Jurkat, Clone E6-1 (cell line): ENCODE measurements around the gene ZNF552.
"Not testable (repeated sequence)": the region's sequence is repeated elsewhere in the genome, so short reads cannot be mapped to it uniquely, and the experiment has no call there.

ENCODE experiments used
- DNase-seq: peaks from one replicate; pipeline ENCODE4 v3.0.0-alpha.2; 2011; ENCODE audit warnings: low read depth, low spot score
- H3K4me3 ChIP-seq: 2 replicates; pipeline ENCODE4 v1.5.1; 2011; ENCODE audit warnings: mild to moderate bottlenecking, low read length, control low read depth, moderate library complexity

ZNF552 gene

DNA sequence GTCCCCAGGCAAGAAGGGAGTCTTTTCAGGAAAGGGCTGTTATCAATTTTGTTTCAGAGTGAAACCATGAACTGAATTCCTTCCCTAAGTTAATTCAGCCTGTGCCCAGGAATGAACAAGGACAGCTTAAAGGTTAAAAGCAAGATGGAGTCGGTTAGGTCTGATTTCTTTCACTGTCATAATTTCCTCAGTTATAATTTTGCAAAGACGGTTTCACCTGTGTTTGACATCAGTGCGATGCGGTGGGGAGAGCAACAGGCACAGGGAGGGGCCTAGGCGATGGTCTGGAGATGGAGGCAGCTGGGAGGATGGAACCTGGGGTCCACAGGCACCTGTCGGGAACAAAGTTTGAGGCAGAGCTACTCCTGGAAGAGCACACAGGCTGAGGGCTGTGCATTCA is 5.9 kb upstream of the ZNF552 start:
- no peak for DNase-seq
- peak overlapping the region; percentile 78 for H3K4me3 ChIP-seq

DNA sequence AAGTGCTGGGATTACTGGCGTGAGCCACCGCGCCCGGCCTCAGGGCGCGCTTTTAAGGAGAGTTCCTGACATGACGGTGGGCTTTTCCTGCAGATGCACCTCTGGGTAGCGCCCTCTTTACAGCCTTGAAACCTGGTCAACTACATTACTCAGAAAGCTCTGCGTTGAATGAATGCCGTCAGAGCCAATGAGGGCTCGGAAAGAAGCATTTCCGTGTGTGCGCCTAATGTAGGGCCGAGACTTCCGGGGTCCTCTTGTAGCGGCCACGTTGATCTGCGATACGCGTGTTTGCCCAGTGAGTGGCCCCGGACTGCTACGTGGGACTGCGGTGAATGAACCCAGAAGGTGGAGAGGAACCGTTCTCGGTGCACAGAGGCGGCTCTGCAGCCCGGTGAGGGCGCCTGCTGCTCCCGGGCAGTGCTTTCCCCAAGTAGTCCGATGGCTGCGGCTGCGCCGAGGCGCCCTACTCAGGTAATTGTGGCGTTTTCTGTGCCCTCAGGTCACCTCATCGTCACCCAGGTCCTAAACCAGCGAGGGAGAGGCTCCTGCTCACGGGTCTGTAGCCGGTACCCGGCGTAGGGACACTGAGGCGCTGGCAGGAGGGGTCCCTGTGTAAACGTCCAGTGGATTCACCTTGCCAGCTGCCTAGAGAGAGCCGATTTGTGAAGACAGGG is 4.9 kb upstream of the ZNF552 start:
- H3K4me3 ChIP-seq = peak overlapping the region; percentile 78
- peak; percentile 92 for DNase-seq

DNA sequence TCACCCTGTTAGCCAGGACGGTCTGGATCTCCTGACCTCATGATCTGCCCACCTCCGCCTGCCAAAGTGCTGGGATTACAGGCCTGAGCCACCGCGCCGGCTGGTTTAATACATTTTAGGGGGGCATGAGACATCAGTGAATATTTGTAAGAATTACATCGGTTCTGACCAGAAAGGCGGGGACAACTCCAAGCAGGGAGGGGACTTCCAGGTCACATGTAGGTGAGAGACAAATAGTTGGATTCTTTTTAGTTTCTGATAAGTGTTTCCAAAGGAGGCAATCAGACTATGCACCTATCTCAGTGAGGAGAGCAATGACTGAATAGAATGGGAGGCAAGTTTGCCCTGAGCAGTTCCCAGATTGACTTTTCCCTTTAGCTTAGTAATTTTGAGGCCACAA is 3.7 kb upstream of the ZNF552 start:
- no peak overlapping the region for H3K4me3 ChIP-seq
- no peak for DNase-seq

DNA sequence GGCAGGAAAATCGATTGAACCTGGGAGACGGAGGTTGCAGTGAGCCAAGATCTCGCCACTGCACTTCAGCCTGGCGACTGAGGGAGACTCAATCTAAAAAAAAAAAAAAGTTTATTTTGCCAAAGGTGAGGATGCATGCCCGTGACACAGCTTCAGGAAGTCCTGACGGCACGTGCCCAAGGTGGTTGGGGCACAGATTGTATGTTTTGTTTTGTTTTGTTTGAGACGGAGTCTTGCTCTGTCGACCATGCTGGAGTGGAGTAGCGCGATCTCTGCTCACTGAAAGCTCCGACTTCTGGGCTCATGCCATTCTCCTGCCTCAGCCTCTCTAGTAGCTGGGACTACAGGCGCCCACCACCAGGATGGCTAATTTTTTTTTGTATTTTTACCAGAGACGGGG is 3.3 kb upstream of the ZNF552 start:
- no peak for DNase-seq

DNA sequence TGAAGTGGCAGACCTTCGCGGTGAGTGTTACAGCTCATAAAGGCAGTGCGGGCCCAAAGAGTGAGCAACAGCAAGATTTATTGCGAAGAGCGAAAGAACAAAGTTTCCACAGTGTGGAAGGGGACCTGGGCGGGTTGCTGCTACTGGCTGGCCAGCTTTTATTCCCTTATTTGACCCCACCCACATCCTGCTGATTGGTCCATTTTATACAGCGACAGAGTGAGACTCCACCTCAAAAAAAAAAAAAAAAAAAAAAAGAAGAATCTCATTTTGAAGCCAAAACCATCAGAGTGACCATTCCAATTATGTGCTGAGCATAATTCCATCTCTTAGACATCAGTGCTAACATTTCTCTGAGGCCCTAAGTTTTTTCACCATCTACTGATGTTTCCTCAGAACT is 1.9 kb upstream of the ZNF552 start:
- no peak for DNase-seq
- no peak overlapping the region for H3K4me3 ChIP-seq

More for the DNA sequence above, 3.3 kb upstream of the ZNF552 start:
- no peak overlapping the region for H3K4me3 ChIP-seq

DNA sequence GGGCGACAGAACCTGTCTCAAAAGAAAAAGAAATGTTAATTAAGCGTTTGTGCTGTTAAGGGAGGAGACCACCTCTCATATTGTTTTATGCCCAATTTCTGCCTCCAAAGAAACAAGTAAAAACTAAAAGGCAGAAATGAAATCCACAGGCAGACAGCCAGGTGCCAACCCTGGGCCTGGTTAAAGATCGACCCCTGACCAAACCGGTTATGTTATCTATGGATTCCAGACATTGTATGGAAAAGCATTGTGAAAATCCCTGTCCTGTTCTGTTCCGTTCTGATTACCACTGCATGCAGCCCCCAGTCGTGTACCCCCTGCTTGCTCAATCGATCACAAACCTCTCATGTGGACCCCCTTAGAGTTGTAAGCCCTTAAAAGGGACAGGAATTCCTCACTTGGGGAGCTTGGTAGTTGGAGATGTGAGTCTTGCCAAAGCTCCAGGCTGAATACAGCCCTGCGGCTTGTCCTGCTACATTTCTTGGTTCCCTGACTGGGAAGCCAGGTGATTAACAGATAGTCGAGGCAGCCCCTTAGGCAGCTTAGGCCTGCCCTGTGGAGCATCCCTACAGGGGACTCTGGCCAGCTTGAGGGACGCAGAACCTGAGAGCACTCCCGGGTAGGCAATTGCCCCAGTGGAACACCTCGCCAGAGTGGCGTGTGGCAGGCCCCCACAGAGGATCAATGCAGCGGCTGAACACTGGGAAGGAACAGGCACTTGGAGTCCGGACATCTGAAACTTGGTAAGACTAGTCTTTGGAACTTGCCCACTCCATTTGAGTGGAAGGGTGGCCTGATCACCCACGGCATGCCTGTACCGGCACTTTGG is 748 bp upstream of the ZNF552 start:
- H3K4me3 ChIP-seq = peak overlapping the region; percentile 90
- DNase-seq = no peak

DNA sequence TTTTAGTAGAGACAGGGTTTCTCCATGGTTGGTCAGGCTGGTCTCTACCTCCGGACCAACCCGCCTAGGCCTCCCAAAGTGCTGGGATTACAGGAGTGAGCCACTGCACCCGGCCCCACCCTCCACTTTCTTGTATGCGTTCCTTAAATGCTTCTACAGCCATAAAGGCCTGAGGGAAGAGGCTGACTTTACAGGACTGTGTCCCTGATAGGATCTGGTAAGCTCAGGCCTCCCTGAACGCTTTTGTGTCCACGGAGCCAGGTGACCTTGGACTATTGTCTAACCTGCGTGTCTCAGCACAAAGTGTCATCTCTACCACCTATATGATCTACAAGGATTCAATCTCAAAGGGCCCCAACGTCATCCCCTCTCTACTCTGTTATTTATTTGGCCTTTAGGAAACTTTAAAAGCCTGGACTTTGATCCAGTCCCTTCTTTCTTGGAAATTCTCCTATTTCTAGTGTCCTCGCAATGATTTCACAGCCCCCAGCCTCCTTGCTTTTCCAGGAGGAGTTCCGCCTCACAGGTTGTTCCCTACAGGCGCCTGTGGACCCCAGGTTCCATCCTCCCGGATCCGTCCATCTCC is 701 bp downstream of the ZNF552 start:
- peak overlapping the region; percentile 90 for H3K4me3 ChIP-seq
- no peak for DNase-seq

DNA sequence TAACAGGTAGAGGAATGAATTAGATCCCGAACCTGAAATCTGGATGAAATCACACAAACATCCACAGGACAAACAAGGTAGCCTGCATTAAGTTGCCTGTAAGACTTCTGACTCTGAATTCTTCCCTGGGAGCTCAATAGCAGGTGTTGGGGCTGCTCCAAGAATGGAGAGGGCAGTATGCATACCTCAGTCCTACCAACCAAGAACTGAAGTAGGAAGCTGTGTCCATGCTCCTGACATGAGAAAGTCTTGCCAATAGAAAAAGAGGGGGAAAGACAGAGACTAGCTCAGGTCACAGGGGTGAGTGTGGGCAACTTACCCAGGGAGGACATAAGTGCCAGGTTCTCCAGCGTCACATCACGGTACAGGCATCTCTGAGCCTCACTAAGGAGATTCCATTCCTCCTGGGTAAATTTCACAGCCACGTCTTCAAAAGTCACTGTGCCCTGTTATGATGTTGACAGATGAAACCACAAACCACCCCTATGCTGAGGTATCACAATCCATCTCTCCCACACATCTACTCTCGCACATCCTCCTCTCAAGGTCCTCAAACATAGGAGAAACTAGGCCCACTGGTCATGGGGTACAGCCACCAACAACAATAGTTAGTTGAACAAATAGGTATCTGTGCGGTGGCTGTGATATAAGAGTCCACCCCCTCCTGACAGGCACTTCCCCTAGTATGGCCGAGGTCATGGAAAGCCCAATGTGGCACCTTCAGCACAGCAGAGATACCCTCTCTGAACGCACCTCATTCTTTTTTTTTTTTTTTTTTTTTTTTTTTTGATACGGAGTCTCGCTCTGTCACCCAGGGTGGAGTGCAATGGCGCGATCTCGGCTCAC is 1.5 kb downstream of the ZNF552 start:
- DNase-seq = not testable (repeated sequence)

DNA sequence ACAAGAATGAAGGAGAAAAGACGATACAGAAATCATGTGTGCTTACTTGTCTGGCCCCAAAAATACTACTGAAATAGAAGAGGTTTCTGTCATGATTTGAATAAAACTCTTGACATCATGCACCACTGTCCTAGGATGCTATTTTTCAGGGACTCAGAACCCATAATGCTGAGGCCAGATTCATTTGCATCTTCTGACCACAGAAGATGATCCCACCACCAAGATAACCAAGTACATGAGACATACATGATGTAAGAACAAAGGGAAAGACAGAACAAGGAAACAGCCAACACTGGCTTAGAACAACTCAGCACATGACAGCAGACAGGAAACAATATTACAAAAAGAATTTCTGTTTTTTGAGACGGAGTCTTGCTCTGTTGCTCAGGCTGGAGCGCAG is 2.5 kb downstream of the ZNF552 start:
- peak; percentile 29 for DNase-seq
- no peak overlapping the region for H3K4me3 ChIP-seq

More for the DNA sequence above, 1.5 kb downstream of the ZNF552 start:
- not testable (repeated sequence) for H3K4me3 ChIP-seq

DNA sequence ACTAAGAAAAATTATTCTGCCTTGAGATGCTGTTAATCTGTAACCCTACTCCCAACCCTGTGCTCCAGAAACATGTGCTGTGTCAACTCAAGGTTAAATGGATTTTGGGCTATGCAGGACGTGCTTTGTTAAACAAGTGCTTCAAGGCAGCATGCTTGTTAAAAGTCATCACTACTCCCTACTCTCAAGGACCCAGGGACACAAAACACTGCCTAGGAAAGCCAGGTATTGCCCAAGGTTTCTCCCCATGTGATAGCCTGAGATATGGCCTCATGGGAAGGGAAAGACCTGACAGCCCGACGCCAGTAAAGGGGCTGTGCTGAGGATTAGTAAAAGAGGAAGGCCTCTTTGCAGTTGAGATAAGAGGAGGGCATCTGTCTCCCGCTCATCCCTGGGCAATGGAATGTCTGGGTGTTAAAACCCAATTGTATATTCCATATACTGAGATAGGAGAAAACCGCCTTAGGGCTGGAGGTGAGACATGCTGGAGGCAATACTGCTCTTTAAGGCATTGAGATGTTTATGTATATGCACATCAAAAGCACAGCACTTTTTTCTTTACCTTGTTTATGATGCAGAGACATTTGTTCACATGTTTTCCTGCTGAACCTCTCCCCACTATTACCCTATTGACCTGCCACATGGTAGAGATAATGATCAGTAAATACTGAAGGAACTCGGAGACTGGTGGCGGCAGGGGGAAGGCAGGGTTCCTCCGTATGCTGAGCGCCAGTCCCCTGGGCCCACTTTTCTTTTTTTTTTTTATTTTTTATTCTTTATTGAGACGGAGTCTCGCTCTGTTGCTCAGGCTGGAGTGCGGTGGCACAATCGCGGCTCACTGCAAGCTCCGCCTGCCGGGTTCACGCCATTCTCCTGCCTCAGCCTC is 4.1 kb downstream of the ZNF552 start:
- DNase-seq, H3K4me3 ChIP-seq: not testable (repeated sequence)

DNA sequence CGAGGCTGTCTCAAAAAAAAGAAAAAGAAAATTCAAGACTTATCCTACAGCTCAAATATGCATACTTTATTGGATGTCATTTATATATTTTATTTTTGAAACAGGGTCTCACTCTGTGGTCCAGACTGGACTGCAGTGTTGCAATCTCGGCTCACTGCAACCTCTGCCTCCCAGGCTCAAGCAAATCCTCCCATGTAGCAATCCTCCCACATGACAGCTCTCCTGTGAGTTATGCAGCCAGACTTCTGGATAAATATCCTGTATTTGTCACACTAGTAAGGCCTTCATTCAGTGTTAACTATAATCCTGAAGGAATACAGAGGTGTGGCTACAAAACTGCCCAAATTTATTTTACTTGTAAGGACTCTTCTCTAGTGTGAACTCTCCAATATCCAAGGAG is 7.2 kb downstream of the ZNF552 start:
- no peak overlapping the region for H3K4me3 ChIP-seq
- no peak for DNase-seq

DNA sequence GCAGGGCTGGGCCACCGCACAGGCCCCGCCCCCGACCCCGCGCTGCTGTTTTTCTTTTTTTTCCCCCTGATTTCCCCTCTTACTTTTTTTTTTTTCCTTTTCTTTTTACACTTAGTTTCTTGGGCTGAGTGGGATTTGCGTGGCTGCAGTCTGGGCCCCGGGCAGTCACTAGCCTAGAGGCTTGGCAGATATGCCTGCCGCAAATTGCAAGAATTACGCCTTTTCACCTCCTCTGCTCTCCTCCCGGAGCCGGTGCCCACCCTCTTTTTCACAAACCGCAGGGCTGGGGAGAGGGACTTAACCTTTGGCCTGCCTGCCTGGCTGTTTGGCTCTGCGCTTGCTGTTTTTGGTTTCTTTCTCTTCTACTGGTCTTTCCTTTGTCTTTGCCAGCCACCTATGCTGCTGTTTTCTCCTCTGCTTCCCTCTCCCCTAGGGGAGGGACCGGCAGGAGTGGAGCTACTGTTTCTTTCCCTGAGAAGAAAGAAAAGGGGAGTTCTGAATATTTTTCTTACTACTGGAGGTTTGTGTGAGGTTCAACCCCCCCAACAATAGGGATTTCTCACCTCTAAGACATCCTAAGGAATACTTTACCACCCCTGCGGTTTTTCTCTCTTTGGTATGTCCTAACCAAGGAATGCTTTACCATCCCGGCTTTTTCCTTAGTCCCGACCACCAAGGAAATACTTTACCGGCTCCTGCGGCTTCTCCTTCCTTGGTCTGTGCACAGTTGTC is 11.0 kb downstream of the ZNF552 start:
- no peak for DNase-seq
- H3K4me3 ChIP-seq = no peak overlapping the region

DNA sequence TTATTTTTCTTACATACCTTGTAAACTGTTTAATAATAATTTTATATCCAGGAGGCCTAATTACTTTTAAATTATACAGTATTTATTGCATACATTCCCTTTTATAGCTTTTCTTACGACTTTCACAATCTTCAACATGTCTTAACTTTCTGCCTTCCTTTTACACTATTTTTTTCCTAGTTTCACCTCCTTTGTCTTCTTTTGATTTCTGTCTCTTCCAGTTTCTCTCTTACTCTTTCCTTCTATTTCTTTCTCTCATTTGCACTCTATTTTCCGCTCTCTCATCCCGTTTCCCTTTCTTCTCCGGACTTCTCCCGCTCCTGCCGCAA is 11.5 kb downstream of the ZNF552 start:
- no peak for DNase-seq
- H3K4me3 ChIP-seq = no peak overlapping the region

DNA sequence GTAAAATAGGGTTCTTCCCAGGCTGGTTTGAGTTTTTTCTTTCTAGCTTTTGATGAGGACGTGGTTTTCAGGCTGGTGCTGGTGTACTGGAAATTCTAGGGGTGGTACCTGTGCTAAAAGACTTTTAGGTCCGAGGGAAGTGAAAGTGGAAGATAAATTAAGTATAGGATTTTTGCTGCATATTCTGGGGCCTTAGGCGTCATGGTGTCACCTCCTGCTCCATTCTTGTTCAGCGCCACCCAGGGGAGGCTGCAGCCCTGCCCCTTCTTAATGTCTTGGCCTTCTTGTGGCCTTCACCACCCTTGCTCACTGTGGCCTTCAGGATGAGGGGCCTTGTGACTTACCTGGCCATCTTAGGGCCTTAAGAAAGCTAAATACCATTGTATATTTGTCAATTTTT is 12.4 kb downstream of the ZNF552 start:
- H3K4me3 ChIP-seq = no peak overlapping the region
- no peak for DNase-seq

DNA sequence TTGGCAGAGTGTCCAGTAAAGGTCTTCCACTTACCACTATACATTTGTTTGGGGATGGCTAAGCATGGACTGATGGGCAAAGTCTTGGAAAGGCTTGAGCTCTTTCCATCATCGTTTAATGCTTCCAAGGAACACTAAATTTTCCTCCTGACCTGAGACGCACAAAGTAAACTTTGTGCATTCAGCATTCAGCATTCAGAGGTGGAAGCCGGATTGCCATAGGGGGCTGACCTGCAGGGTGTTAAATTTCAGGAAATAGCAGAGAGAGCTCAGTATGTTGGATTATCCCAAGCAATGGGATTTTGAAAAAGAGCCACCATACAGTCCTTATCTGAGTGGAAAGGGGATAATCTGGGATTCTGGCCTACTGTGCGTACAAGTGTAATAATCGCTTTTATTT is 14.0 kb downstream of the ZNF552 start:
- H3K4me3 ChIP-seq = no peak overlapping the region
- no peak for DNase-seq

DNA sequence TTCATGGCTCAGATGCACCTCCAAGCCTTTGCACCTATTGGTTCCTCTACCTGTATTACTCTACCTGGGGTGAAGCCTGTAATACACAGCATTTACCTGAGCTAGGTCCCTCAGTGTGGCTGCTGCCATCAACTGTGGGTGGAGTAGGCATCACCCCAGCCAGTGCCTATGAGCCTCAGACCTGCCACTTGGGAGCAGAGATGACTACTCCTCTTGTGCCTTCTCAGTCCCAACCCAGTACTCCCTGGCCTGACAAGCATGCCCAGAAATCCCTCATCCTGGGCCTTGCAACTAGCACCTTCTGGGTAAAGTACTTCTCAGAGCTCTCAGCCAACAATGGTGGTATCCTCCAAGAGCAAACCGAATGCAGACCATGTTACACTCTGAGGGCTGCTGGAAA is 18.1 kb downstream of the ZNF552 start:
- not testable (repeated sequence) for DNase-seq, H3K4me3 ChIP-seq

DNA sequence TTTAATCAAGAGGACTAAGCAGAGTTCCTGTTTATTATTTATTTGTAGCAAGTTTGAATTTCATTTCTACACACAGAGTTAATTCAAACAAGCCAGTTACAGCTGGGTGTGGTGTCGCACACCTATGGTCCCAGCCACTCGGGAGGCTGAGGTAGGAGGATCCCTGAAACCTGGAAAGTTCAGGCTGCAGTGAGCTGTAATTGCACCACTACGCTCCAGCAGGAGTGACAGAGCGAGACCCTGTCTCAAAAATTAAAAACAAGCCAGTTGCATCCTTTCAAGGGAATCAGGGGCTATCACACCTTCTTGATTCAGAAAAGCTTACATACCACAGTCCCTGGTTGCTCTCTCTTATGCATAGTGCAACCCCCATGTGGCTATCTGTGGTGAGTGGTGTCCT is 25.4 kb downstream of the ZNF552 start:
- DNase-seq = no peak
- no peak overlapping the region for H3K4me3 ChIP-seq

DNA sequence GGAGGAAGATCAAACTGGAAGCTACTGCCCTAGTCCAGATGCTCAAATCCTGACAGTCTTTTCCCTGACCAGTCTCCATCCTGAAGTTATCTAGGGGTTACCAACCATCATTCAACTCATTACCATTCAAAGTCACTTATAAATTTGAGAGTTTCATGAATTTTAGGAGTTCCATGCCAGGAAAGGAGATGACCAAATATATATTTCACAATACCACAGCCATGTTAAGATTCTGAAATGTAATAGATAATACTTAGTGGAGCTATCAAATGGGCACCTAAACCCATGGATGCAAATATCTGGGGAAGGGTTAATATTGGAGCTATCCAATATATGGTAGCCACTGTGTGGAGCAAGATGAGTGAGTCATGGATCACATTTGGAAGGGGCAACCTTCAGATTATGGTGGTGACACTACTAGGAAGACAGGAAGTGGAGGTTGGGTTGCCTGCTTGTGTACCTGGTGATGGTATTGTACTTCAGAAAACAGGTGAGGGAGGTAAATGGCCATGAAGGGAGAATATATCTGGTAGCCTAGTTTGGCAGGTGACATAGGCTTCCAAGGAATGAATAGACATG is 26.5 kb downstream of the ZNF552 start:
- no peak for DNase-seq

More for the DNA sequence above, 26.5 kb downstream of the ZNF552 start:
- H3K4me3 ChIP-seq = no peak overlapping the region
